Type B pancreatic cell (in vitro differentiated cells): ENCODE measurements around the gene RNF187. TPM values are rescaled to one million over a fixed set of nuclear protein-coding genes. Genes with fewer than 3 reads are reported as not detected.

ENCODE experiments used
- DNase-seq: peaks from one replicate; pipeline ENCODE4 v3.0.0; 2021; ENCODE audit warnings: mixed read lengths; ENCODE audit not compliant: unreplicated experiment; ENCODE audit errors: extremely low spot score
- H3K27ac Mint-ChIP-seq: 2 replicates; pipeline ENCODE4 v1.8.0; 2021; ENCODE audit warnings: mild to moderate bottlenecking, mixed read lengths
- H3K27me3 Mint-ChIP-seq: 2 replicates; pipeline ENCODE4 v1.8.0; 2021; ENCODE audit warnings: mixed read lengths
- H3K36me3 Mint-ChIP-seq: 2 replicates; pipeline ENCODE4 v1.8.0; 2021; ENCODE audit warnings: mixed read lengths
- H3K4me1 Mint-ChIP-seq: one replicate; pipeline ENCODE4 v1.8.0; 2021; ENCODE audit warnings: mixed read lengths; ENCODE audit not compliant: unreplicated experiment
- H3K4me3 Mint-ChIP-seq: 2 replicates; pipeline ENCODE4 v1.8.0; 2021; ENCODE audit warnings: mild to moderate bottlenecking, mixed read lengths
- H3K9me3 Mint-ChIP-seq: 2 replicates; pipeline ENCODE4 v1.8.0; 2021; ENCODE audit warnings: mixed read lengths
- CTCF ChIP-seq: fragments of 200-600 bp; sonication (generic); conservative IDR thresholded peaks from 2 replicates; pipeline ENCODE4 v1.5.0; 2021; ENCODE audit warnings: antibody characterized with exemption, mild to moderate bottlenecking
- total RNA-seq: library from RNA; stranded (reverse); gene quantifications from 2 replicates; pipeline ENCODE4 v1.2.1, GENCODE V29; 2021; ENCODE audit warnings: low replicate concordance

RNF187 gene
- total RNA-seq, 1 donor from 2014 or later, result 117 TPM

GRCh38 chr1:228496494-228496893, 9.3 kb downstream of the RNF187 start:
- no peak for TF ChIP-seq CTCF
- no peak for DNase-seq
- Mint-ChIP-seq H3K4me3 (no peak overlapping the region), H3K4me1 (peaks cover 9% of the 10 kb centered on the region), H3K9me3 (no peaks in the 10 kb centered on the region), H3K36me3 (peaks cover 33% of the 10 kb centered on the region), H3K27ac (no peak overlapping the region), H3K27me3 (no peaks in the 10 kb centered on the region)

GRCh38 chr1:228497206-228497605, 10.0 kb downstream of the RNF187 start:
- Mint-ChIP-seq H3K4me1 (peaks cover 9% of the 10 kb centered on the region), H3K36me3 (peaks cover 29% of the 10 kb centered on the region), H3K27me3 (no peaks in the 10 kb centered on the region), H3K9me3 (no peaks in the 10 kb centered on the region), H3K27ac (no peak overlapping the region), H3K4me3 (no peak overlapping the region)
- TF ChIP-seq CTCF, result no peak
- no peak for DNase-seq

- DNase-seq, result no peak
- H3K4me3 Mint-ChIP-seq, result no peak overlapping the region
- no peak for TF ChIP-seq CTCF
- no peaks in the 10 kb centered on the region for H3K9me3 Mint-ChIP-seq
- H3K27me3 Mint-ChIP-seq, result no peaks in the 10 kb centered on the region
- H3K4me1 Mint-ChIP-seq, result peaks cover 9% of the 10 kb centered on the region
- H3K36me3 Mint-ChIP-seq, result peaks cover 29% of the 10 kb centered on the region
- no peak overlapping the region for H3K27ac Mint-ChIP-seq
Observed at GRCh38 chr1:228497817-228498216, 10.6 kb downstream of the RNF187 start.

GRCh38 chr1:228500143-228500734, 13.1 kb downstream of the RNF187 start:
- no peak for TF ChIP-seq CTCF
- H3K27me3 Mint-ChIP-seq, result peaks cover 3% of the 10 kb centered on the region
- H3K36me3 Mint-ChIP-seq, result peaks cover 19% of the 10 kb centered on the region
- H3K4me1 Mint-ChIP-seq, result peaks cover 9% of the 10 kb centered on the region
- H3K27ac Mint-ChIP-seq, result no peak overlapping the region
- H3K4me3 Mint-ChIP-seq, result no peak overlapping the region
- no peaks in the 10 kb centered on the region for H3K9me3 Mint-ChIP-seq
- no peak for DNase-seq

- Mint-ChIP-seq H3K36me3 (peaks cover 13% of the 10 kb centered on the region), H3K4me1 (peaks cover 9% of the 10 kb centered on the region), H3K9me3 (no peaks in the 10 kb centered on the region), H3K27me3 (peaks cover 8% of the 10 kb centered on the region), H3K4me3 (peak overlapping the region; percentile 59), H3K27ac (no peak overlapping the region)
- DNase-seq, result peak; percentile 85
- peak; percentile 96 for TF ChIP-seq CTCF
Observed at GRCh38 chr1:228500901-228501871, 14.0 kb downstream of the RNF187 start.
